Sigmoid colon (tissue), 7 donors: ENCODE data around the gene MYO15B. TPM values are rescaled to one million over a fixed set of nuclear protein-coding genes. Genes with fewer than 3 reads are reported as not detected.

Experiments used
- DNase-seq: peaks from one replicate; pipeline ENCODE4 v3.0.0-alpha.2; 2019
- H3K27ac ChIP-seq, 4 donors: fragments of 200-600 bp; sonication (generic); one replicate each; pipeline ENCODE4 v1.5.1; 2016 to 2019; ENCODE audit warnings: mild to moderate bottlenecking in 1 of 4
- H3K27me3 ChIP-seq, 3 donors: fragments of 200-600 bp; sonication (generic); one replicate each; pipeline ENCODE4 v1.5.1; 2019; ENCODE audit warnings: mild to moderate bottlenecking in 1 of 3
- H3K36me3 ChIP-seq, 4 donors: fragments of 200-600 bp; sonication (generic); one replicate each; pipeline ENCODE4 v1.5.1; 2016 to 2019
- H3K4me1 ChIP-seq, 4 donors: fragments of 200-600 bp; sonication (generic); one replicate each; pipeline ENCODE4 v1.5.1; 2017 to 2019
- H3K4me3 ChIP-seq, 4 donors: fragments of 200-600 bp; sonication (generic); one replicate each; pipeline ENCODE4 v1.5.1; 2017 to 2019; ENCODE audit warnings: mild to moderate bottlenecking in 2 of 4, moderate library complexity in 1 of 4
- H3K9me3 ChIP-seq, 4 donors: fragments of 200-600 bp in 3 of 4; sonication (generic) in 3 of 4; one replicate each; pipeline versions ENCODE4 v1.5.1 to v1.6.1; 2013 to 2019
- EP300 ChIP-seq, 4 donors: sonication (generic); formaldehyde crosslinking; IDR thresholded peaks; one replicate each; pipeline ENCODE4 v1.6.1; 2017; ENCODE audit warnings: antibody characterized with exemption in 4 of 4
- POLR2A ChIP-seq, 2 donors: fragments of 450-650 bp; IDR thresholded peaks; one replicate each; pipeline ENCODE4 v1.6.1; 2016; ENCODE audit warnings: antibody characterized with exemption in 2 of 2, mild to moderate bottlenecking in 2 of 2, moderate library complexity in 2 of 2
- POLR2AphosphoS5 ChIP-seq, 4 donors: sonication (generic); formaldehyde crosslinking; IDR thresholded peaks; one replicate each; pipeline ENCODE4 v1.6.1; 2017; ENCODE audit warnings: antibody characterized with exemption in 4 of 4
- WGBS, 2 donors: extraction: QIAGEN DNeasy Blood & Tissue Kit; methylation state at CpG; one replicate each; pipeline ENCODE4 v1.1.7; 2013; 5-methylcytosine and 5-hydroxymethylcytosine counted together
- intact Hi-C: fragments of 100-400 bp; cut with DNase I; formaldehyde crosslinking; loops from one replicate; pipeline ENCODE4 v1.15.1; 2023
- polyA plus RNA-seq, 3 donors: library from polyadenylated mRNA; stranded (reverse); fragments of 200-250 nt; gene quantifications; one replicate each; pipeline ENCODE4 v1.2.3, GENCODE V29; 2013
- total RNA-seq, 4 donors: library from RNA; depleted of rRNA; stranded (reverse); fragments of >200 nt; gene quantifications; one replicate each; pipeline ENCODE4 v1.1.0, GENCODE V29; 2016
- TF ChIP-seq, protein P1 (sequence below), 4 experiments: fragments of 450-650 bp in 3 of 4; fragments of 200-600 bp in 1 of 4; IDR thresholded peaks; one replicate each; pipeline ENCODE4 v1.5.1; 2016 to 2019; ENCODE audit warnings: antibody characterized with exemption in 4 of 4, mild to moderate bottlenecking in 3 of 4, moderate library complexity in 2 of 4
- donor health status: healthy with polysubstance abuse.
- donor health status: Bipolar disorder and iron deficiency.
- donor health status: healthy.

MYO15B gene
- total and polyA plus RNA-seq, 7 donors, result 33.1 to 460 (median 117) TPM

DNA sequence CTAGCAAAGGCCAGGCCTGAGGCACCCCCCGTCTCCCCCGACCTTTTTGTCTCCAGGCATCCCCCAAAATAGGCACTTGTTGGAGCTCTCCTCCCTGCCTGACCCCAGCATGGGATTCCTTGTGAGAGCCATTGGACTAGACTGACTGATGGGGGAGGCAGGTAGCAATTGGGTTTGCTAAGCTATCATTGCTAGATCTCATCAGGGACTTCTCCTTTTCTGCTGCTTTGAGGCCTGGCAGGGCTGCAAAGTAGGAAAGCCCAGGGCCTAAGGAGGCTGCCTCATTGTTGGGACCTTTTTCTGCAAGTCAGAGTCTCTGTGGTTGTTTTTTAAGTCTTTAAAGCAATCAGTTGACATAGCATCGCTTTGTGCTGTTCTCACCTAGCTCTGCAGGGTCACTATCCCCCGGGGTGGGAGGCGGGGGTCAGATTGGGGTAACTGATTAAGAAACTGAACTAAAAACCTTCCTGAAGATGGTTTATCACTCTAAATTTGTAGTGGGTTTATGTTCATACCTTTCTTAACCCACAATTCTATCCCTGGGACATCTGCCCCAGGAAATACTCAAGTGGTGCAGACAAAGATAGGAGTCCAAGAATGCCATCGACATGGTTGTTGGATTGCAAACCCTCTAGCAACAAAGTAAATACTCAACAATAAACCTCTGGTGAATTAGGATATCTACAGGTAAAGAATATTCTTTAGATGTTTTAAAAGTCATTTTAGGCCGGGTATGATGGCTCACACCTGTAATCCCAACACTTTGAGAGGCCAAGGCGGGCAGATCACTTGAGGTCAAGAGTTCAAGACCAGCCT, 34.1 kb upstream of the MYO15B start:
- 86 to 88% methylated on average over 8 of the region's 8 CpGs for WGBS, 2 donors
- DNase-seq, result no peak
- no peak overlapping the region for H3K27ac ChIP-seq
- intact Hi-C loops, result no loop called here
- H3K4me1 ChIP-seq, result peaks cover 0 to 19% (median 15%) of the 10 kb centered on the region in 4 donors
- H3K9me3 ChIP-seq, result no peaks in the 10 kb centered on the region
- no peak for TF ChIP-seq EP300 (IDR thresholded peaks at IDR 0.05)
- no peak for TF ChIP-seq POLR2A (IDR thresholded peaks at IDR 0.05)
- TF ChIP-seq, protein P1, sequence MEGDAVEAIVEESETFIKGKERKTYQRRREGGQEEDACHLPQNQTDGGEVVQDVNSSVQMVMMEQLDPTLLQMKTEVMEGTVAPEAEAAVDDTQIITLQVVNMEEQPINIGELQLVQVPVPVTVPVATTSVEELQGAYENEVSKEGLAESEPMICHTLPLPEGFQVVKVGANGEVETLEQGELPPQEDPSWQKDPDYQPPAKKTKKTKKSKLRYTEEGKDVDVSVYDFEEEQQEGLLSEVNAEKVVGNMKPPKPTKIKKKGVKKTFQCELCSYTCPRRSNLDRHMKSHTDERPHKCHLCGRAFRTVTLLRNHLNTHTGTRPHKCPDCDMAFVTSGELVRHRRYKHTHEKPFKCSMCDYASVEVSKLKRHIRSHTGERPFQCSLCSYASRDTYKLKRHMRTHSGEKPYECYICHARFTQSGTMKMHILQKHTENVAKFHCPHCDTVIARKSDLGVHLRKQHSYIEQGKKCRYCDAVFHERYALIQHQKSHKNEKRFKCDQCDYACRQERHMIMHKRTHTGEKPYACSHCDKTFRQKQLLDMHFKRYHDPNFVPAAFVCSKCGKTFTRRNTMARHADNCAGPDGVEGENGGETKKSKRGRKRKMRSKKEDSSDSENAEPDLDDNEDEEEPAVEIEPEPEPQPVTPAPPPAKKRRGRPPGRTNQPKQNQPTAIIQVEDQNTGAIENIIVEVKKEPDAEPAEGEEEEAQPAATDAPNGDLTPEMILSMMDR (IDR thresholded peaks at IDR 0.05), result no peak
- no peak for TF ChIP-seq POLR2AphosphoS5 (IDR thresholded peaks at IDR 0.05)
- H3K27me3 ChIP-seq, result no peaks in the 10 kb centered on the region
- H3K36me3 ChIP-seq, result no peaks in the 10 kb centered on the region
- no peak overlapping the region for H3K4me3 ChIP-seq

DNA sequence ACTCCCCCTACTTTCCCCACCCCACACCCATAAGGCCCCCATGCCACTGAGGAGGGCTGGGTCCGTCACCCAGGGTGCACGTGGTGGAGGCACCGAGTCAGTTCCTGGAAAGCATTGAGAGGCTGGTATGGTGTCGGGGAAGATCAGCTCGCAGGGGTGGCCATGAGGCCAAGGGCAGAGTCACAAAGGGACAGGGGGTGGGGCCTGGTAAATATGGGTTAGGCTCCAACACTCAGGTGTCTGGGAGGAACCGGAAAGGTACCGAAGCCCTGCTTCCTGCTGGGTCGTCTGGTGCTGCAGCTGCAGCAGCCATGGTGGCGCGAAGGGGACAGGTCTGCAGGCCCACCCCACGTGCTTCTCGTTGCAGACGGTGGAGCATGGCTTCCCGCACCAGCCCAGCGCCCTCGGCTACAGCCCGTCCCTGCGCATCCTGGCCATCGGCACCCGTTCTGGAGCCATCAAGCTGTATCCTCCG, 31.9 kb upstream of the MYO15B start:
- TF ChIP-seq EP300 (IDR thresholded peaks at IDR 0.05) (no peak), POLR2AphosphoS5 (IDR thresholded peaks at IDR 0.05) (no peak), POLR2A (IDR thresholded peaks at IDR 0.05) (no peak)
- TF ChIP-seq, protein P1 (IDR thresholded peaks at IDR 0.05), result no peak
- H3K4me1 ChIP-seq, result peaks cover 0 to 19% (median 15%) of the 10 kb centered on the region in 4 donors
- H3K9me3 ChIP-seq, result no peaks in the 10 kb centered on the region
- H3K36me3 ChIP-seq, result no peaks in the 10 kb centered on the region
- H3K4me3 ChIP-seq, result no peak overlapping the region
- no peaks in the 10 kb centered on the region for H3K27me3 ChIP-seq
- 65 to 85% methylated on average over 21 of the region's 21 CpGs for WGBS, 2 donors
- no peak overlapping the region for H3K27ac ChIP-seq
- intact Hi-C loops, result no loop called here
- DNase-seq, result no peak

DNA sequence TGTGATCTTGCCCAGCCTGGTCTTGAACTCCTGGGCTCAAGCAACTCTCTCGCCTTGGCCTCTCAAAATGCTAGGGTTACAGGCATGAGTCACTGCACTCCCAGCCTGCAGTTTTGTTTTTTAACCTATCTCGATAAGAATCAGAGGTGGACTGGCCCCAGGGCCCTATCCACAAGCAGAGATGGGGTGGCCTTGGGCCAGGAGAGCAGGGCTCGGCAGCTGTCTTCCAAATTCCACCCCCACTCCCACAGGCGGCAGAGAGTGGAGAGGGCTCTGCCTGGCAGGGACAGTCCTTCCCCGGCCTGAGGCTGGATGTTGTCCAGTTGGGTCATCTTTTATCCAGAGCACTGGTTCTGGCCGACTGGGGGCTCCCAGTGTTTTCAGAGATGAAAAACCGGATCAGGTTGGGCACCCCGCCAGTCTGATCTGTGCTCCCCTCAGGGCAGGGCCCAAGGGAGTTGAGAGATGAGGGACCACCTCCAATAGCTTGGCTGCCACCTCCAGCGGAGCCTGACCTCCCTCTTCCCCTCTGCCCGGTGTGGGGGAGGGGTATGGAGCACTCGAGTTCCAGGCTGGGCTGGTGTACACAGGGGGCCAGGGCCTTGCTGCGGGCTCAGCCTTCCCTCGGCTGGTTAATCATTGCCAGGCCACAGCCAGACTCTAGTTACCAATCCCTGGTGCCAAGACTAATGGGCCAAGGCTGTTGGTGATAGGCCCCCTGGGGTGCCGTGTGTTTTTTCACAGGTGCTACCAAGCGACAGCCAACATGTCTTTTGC, 30.3 kb upstream of the MYO15B start:
- intact Hi-C loops, result no loop called here
- Histone ChIP-seq H3K4me3 (no peak overlapping the region), H3K9me3 (no peaks in the 10 kb centered on the region), H3K27ac (no peak overlapping the region), H3K36me3 (no peaks in the 10 kb centered on the region), H3K27me3 (no peaks in the 10 kb centered on the region), H3K4me1 (peaks cover 0 to 19% (median 15%) of the 10 kb centered on the region in 4 donors)
- no peak for TF ChIP-seq POLR2AphosphoS5 (IDR thresholded peaks at IDR 0.05)
- TF ChIP-seq, protein P1 (IDR thresholded peaks at IDR 0.05), result no peak
- no peak for TF ChIP-seq POLR2A (IDR thresholded peaks at IDR 0.05)
- no peak for TF ChIP-seq EP300 (IDR thresholded peaks at IDR 0.05)
- WGBS, 2 donors, result 14 to 51% methylated on average over 15 of the region's 15 CpGs
- DNase-seq, result no peak

DNA sequence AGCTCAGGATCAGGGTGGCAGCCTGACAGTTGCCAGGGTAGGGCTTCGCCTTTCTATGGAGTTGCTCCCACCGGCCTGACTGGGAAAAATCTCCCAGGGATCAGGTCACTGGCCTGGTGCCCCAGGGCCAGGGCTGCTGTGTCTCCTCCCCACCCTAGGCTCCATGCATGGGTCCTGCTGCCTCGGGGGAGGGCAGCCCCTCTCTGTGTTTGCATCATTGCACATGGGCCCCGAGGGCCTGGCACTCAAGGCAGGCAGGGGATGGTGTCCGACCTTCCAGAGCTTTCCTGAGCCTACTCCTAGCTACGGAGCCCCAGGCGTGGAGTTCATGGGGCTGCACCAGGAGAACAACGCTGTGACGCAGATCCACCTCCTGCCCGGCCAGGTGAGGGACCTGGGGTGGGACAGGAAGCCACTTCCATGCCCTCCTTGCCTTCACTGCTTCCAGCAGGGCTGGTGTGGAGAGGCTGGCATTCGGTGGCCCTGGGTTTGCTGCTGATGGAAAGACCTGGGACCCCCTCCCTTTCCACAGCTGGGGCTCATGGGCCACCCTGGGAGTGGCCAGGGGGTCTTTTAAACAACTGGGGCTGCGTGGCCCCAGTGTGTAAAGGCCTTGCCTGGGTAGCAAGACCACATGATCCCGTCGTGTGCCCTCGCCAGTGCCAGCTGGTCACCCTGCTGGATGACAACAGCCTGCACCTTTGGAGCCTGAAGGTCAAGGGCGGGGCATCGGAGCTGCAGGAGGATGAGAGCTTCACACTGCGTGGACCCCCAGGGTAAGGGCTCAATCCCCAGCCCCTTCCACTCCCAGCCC, 29.5 kb upstream of the MYO15B start:
- H3K36me3 ChIP-seq, result no peaks in the 10 kb centered on the region
- H3K4me1 ChIP-seq, result peaks cover 0 to 12% (median 8%) of the 10 kb centered on the region in 4 donors
- H3K4me3 ChIP-seq, result no peak overlapping the region
- H3K27me3 ChIP-seq, result no peaks in the 10 kb centered on the region
- DNase-seq, result no peak
- WGBS, 2 donors, result 37 to 74% methylated on average over 18 of the region's 18 CpGs
- TF ChIP-seq POLR2AphosphoS5 (IDR thresholded peaks at IDR 0.05) (no peak), POLR2A (IDR thresholded peaks at IDR 0.05) (no peak), EP300 (IDR thresholded peaks at IDR 0.05) (no peak)
- TF ChIP-seq, protein P1 (IDR thresholded peaks at IDR 0.05), result no peak
- no peaks in the 10 kb centered on the region for H3K9me3 ChIP-seq
- H3K27ac ChIP-seq, result no peak overlapping the region
- intact Hi-C loops, result no loop called here
